Mesothelial cell of epicardium (in vitro differentiated cells): ENCODE data around the gene AP5Z1. TPM values are rescaled to one million over a fixed set of nuclear protein-coding genes. Genes with fewer than 3 reads are reported as not detected.

Experiments
- DNase-seq, 2 experiments: peaks; one replicate each; pipeline ENCODE4 v3.0.0; 2021; ENCODE audit warnings: low spot score in 2 of 2; ENCODE audit not compliant: unreplicated experiment in 2 of 2
- H3K27ac Mint-ChIP-seq: 2 replicates; pipeline ENCODE4 v1.8.0; 2021; ENCODE audit warnings: mixed read lengths
- H3K27me3 Mint-ChIP-seq: 2 replicates; pipeline ENCODE4 v1.8.0; 2021; ENCODE audit warnings: low read depth, mixed read lengths
- H3K36me3 Mint-ChIP-seq: 2 replicates; pipeline ENCODE4 v1.8.0; 2021; ENCODE audit warnings: mixed read lengths
- H3K4me1 Mint-ChIP-seq: 2 replicates; pipeline ENCODE4 v1.8.0; 2021; ENCODE audit warnings: mixed read lengths
- H3K4me3 Mint-ChIP-seq: 2 replicates; pipeline ENCODE4 v1.8.0; 2021; ENCODE audit warnings: mild to moderate bottlenecking, moderate library complexity, mixed read lengths
- H3K9me3 Mint-ChIP-seq: 2 replicates; pipeline ENCODE4 v1.8.0; 2021; ENCODE audit warnings: mixed read lengths
- CTCF ChIP-seq: fragments of 200-600 bp; sonication (generic); IDR thresholded peaks from one replicate; pipeline ENCODE4 v1.5.0; 2021; ENCODE audit warnings: antibody characterized with exemption; ENCODE audit not compliant: unreplicated experiment
- total RNA-seq: library from RNA; stranded (reverse); gene quantifications from 3 replicates; pipeline ENCODE4 v1.2.1, GENCODE V29; 2021

Gene AP5Z1
- total RNA-seq, 1 donor from 2014 or later = 36.2 TPM

GRCh38 chr7:4742852-4743251 lies 32.6 kb upstream of the AP5Z1 start:
- H3K36me3 Mint-ChIP-seq = peaks cover 29% of the 10 kb centered on the region
- H3K9me3 Mint-ChIP-seq = no peaks in the 10 kb centered on the region
- H3K27me3 Mint-ChIP-seq = no peaks in the 10 kb centered on the region
- TF ChIP-seq CTCF = no peak
- H3K27ac Mint-ChIP-seq = peak overlapping the region; percentile 99
- H3K4me3 Mint-ChIP-seq = no peak overlapping the region
- no peak for DNase-seq
- peaks cover 52% of the 10 kb centered on the region for H3K4me1 Mint-ChIP-seq

GRCh38 chr7:4744391-4745264 lies 30.8 kb upstream of the AP5Z1 start:
- Mint-ChIP-seq H3K4me1 (peaks cover 44% of the 10 kb centered on the region), H3K27ac (peak overlapping the region; percentile 99), H3K4me3 (peak overlapping the region; percentile 51), H3K27me3 (no peaks in the 10 kb centered on the region), H3K9me3 (no peaks in the 10 kb centered on the region), H3K36me3 (peaks cover 35% of the 10 kb centered on the region)
- peak; percentile 92 to 97 for DNase-seq
- TF ChIP-seq CTCF = no peak

GRCh38 chr7:4745265-4745919 lies 30.0 kb upstream of the AP5Z1 start:
- Mint-ChIP-seq H3K4me1 (peaks cover 41% of the 10 kb centered on the region), H3K27ac (peak overlapping the region; percentile 99), H3K36me3 (peaks cover 35% of the 10 kb centered on the region), H3K27me3 (no peaks in the 10 kb centered on the region), H3K9me3 (no peaks in the 10 kb centered on the region), H3K4me3 (peak overlapping the region; percentile 51)
- DNase-seq = no peak
- no peak for TF ChIP-seq CTCF

GRCh38 chr7:4745971-4746919 lies 29.2 kb upstream of the AP5Z1 start:
- H3K4me1 Mint-ChIP-seq = peaks cover 41% of the 10 kb centered on the region
- DNase-seq = no peak
- H3K27me3 Mint-ChIP-seq = no peaks in the 10 kb centered on the region
- TF ChIP-seq CTCF = no peak
- H3K9me3 Mint-ChIP-seq = no peaks in the 10 kb centered on the region
- peak overlapping the region; percentile 51 for H3K4me3 Mint-ChIP-seq
- peaks cover 33% of the 10 kb centered on the region for H3K36me3 Mint-ChIP-seq
- peak overlapping the region; percentile 99 for H3K27ac Mint-ChIP-seq

GRCh38 chr7:4747013-4747412 lies 28.4 kb upstream of the AP5Z1 start:
- no peaks in the 10 kb centered on the region for H3K9me3 Mint-ChIP-seq
- peaks cover 41% of the 10 kb centered on the region for H3K4me1 Mint-ChIP-seq
- no peak overlapping the region for H3K4me3 Mint-ChIP-seq
- no peaks in the 10 kb centered on the region for H3K27me3 Mint-ChIP-seq
- H3K27ac Mint-ChIP-seq = peak overlapping the region; percentile 90
- no peak for TF ChIP-seq CTCF
- no peak for DNase-seq
- H3K36me3 Mint-ChIP-seq = peaks cover 28% of the 10 kb centered on the region
